Keratinocyte (primary cell): Measurements from ENCODE around the gene DES.

Experiments used
- EZH2 ChIP-seq: IDR thresholded peaks from one replicate; pipeline ENCODE4 v1.6.1; 2012; ENCODE audit warnings: inconsistent platforms, mild to moderate bottlenecking, low read length, moderate library complexity
- TF ChIP-seq, protein P1 (sequence below), 3 experiments: IDR thresholded peaks in 1 of 3; conservative IDR thresholded peaks in 1 of 3; optimal IDR thresholded peaks in 1 of 3; 2 replicates in 2 of 3; 3 replicates in 1 of 3; pipeline versions ENCODE3 to v1.5.1; 2011; ENCODE audit warnings: low read length in 3 of 3, mild to moderate bottlenecking in 3 of 3, moderate library complexity in 2 of 3, control low read depth in 1 of 3, inconsistent platforms in 1 of 3; ENCODE audit not compliant: insufficient read depth in 2 of 3; ENCODE audit errors: extremely low read depth in 1 of 3

DNA sequence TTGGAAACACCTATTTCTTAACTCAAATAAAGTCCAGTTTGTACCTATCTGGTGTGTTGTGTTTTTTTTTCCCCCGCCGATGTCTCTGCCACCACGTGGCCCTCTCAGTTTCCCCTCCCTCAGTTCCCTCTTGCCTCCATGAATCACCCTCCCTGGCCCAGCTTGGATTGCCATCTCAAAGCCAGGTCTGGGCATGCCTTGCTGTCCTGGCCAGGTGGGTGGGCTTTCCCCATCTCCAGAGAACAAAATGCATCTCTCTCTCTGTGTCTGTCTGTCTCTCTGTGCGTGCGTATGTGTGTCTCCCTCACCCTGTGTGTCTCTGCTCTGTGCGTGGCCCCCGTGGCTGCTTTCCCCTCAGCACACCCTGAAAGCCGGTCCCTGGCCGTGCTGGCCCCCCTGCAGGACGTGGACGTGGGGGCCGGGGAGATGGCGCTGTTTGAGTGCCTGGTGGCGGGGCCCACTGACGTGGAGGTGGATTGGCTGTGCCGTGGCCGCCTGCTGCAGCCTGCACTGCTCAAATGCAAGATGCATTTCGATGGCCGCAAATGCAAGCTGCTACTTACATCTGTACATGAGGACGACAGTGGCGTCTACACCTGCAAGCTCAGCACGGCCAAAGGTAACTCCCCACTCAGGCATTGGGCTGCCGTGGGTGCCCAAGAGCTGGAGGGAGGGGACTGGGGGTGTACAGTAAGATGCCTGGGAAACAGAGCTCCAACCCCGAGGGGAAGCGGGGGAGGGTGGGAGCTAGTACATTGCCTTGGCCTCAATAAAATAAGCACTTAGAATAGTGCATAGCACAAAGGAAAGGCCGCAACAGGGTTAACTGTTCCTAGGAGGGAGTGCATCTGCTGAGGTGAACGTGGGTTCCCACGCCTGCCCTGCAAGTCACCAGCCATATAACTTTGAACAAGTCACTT lies 48.9 kb downstream of the DES start:
- TF ChIP-seq, protein P1, sequence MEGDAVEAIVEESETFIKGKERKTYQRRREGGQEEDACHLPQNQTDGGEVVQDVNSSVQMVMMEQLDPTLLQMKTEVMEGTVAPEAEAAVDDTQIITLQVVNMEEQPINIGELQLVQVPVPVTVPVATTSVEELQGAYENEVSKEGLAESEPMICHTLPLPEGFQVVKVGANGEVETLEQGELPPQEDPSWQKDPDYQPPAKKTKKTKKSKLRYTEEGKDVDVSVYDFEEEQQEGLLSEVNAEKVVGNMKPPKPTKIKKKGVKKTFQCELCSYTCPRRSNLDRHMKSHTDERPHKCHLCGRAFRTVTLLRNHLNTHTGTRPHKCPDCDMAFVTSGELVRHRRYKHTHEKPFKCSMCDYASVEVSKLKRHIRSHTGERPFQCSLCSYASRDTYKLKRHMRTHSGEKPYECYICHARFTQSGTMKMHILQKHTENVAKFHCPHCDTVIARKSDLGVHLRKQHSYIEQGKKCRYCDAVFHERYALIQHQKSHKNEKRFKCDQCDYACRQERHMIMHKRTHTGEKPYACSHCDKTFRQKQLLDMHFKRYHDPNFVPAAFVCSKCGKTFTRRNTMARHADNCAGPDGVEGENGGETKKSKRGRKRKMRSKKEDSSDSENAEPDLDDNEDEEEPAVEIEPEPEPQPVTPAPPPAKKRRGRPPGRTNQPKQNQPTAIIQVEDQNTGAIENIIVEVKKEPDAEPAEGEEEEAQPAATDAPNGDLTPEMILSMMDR (optimal IDR thresholded peaks at IDR 0.05 in 1 of 3, IDR thresholded peaks at IDR 0.05 in 1 of 3, conservative IDR thresholded peaks at IDR 0.05 in 1 of 3; ENCODE audit: extremely low read depth in 1 of 3, insufficient read depth in 2 of 3, low read length in 3 of 3), result no peak
- no peak for TF ChIP-seq EZH2
